Measurements from ENCODE around the gene CKAP2L. TPM values are rescaled to one million over a fixed set of nuclear protein-coding genes. Genes with fewer than 3 reads are reported as not detected.

CKAP2L gene
- total and polyA plus RNA-seq, 10 of the 15 experiments (the other 5 are each of a cell fraction or from before 2014, with no cell fraction given) = 10.5 to 37.4 (median 20.2) TPM

DNA sequence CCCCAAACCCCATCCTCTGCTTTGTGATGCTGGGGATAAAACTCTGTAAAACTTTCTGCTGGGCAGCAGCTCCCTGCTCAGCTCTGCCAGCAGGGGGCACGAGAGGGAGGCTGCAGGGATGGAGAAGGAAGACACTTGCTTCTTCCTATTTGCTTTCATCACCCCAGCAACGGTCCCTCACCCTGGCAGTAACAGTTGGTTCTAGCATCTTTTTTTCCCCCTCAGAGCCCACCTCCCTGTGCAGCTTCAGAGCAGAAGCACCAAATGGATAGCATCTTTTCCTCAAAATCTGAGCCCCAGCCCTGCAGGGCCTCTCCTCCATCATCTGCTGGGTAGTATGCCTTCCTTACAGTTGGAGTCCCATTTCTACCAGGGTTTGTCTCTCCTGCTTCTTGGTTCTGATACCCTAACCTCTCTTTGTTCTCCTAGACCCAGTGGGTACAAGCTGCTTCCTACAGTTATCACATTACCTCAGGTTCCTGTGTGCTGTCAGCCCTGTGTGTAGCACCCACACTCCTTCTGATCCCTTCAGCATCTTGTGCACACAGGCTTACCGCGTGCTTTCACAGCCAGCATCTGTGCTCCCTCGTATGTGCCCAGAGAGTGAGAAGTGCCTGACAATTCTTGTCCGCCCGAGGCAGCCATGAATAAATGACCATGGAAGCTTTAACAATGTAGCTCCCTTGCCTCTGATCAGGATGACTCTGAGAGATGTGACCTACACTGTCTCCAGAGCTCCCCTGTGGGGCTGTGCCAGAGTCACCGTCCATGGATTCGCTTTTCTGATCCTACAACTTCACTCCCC, 14.5 kb downstream of the CKAP2L start:
- DNase-seq (ENCODE audit: low read depth, low spot score) (no peak), ATAC-seq (peak; percentile 95), FAIRE-seq (peak; percentile 97)
- intact Hi-C loops (cut with micrococcal nuclease; ENCODE audit: unreplicated experiment) = loop anchor here (1.0 to 2.0 kb wide), 4 partner anchors 33 to 209 kb away; no protein-coding TSS in a partner anchor
- ChIA-PET CTCF (interaction anchor here (0.6 to 17.7 kb wide), 52 partner anchors 11 to 414 kb away, joined by 3 to 496 read pairs (median 5); partner anchors contain the start of gene CHCHD5), POLR2A (interaction anchor here (0.6 to 2.8 kb wide), 10 partner anchors 12 to 135 kb away, joined by 3 to 15 read pairs (median 3); no protein-coding TSS in a partner anchor), RAD21 (ENCODE audit: unreplicated experiment) (interaction anchor here (0.5 to 10.0 kb wide), 35 partner anchors 10 to 210 kb away, joined by 3 to 281 read pairs (median 5); partner anchors contain the start of genes CHCHD5, IL1A and IL1B), SMC1A (ENCODE audit: uncharacterized antibody, unreplicated experiment) (interaction anchor here (0.6 to 10.4 kb wide), 40 partner anchors 10 to 209 kb away, joined by 3 to 362 read pairs (median 6); partner anchors contain the start of genes IL1A and IL1B)
- BruUV-seq (replicated peaks) = no TSS peak
- H4K20me1 ChIP-seq (ENCODE audit: control insufficient read depth, insufficient read depth) = no peaks in the 10 kb centered on the region
- peaks cover 10 to 34% of the 10 kb centered on the region in 2 experiments for H3K36me3 ChIP-seq (ENCODE audit: control insufficient read depth in 2 of 2, insufficient read depth in 2 of 2, low read length in 1 of 2)
- H3K27ac ChIP-seq (ENCODE audit: control insufficient read depth, insufficient read depth) = no peak overlapping the region
- H3K9me3 ChIP-seq (replicated peaks; ENCODE audit: control insufficient read depth, insufficient read depth, low read length) = no peaks in the 10 kb centered on the region
- peaks cover 3% of the 10 kb centered on the region for H3K79me2 ChIP-seq (ENCODE audit: control insufficient read depth, insufficient read depth, low read length)
- H3K4me1 ChIP-seq (ENCODE audit: control insufficient read depth, insufficient read depth, low read length) = no peaks in the 10 kb centered on the region
- no peak overlapping the region for H3K4me2 ChIP-seq (ENCODE audit: control insufficient read depth, insufficient read depth)
- WGBS (ENCODE audit: insufficient coverage, insufficient replicate concordance, low lambda C conversion rate, missing lambda C conversion rate) = 76% methylated on average over 9 of the region's 9 CpGs
- no peaks in the 10 kb centered on the region for H3K27me3 ChIP-seq (replicated peaks in 1 of 2; ENCODE audit: control insufficient read depth in 2 of 2, insufficient read depth in 2 of 2, low read length in 1 of 2)
- in situ Hi-C loops (cut with MboI) = loop anchor here (5.0 kb wide), 2 partner anchors 127 to 187 kb away; no protein-coding TSS in a partner anchor
- no peak overlapping the region for H3K4me3 ChIP-seq
- no peak overlapping the region for H3K9ac ChIP-seq (ENCODE audit: control insufficient read depth, insufficient read depth, low read length)
- peak overlapping the region; percentile 40 for H2AFZ ChIP-seq (ENCODE audit: control insufficient read depth, low read depth, low read length)
- TF ChIP-seq YY1 (IDR thresholded peaks at IDR 0.05; ENCODE audit: low read depth, low read length) (peak; percentile 79), SIN3A (IDR thresholded peaks at IDR 0.05; ENCODE audit: low read depth, low read length) (0 out of 2 replicates have a peak, but pooled peaks have one; percentile 54), EGR1 (IDR thresholded peaks at IDR 0.05; ENCODE audit: borderline replicate concordance in 1 of 2, low read depth in 2 of 2, low read length in 2 of 2) (0 out of 3 replicates have a peak, but pooled peaks of 1 of the 2 experiments have one; percentile 11), IKZF1 (conservative IDR thresholded peaks at IDR 0.05) (0 out of 2 replicates have a peak, but pooled peaks have one; percentile 17), BHLHE40 (IDR thresholded peaks at IDR 0.05; ENCODE audit: borderline replicate concordance in 1 of 2, low read depth in 2 of 2, low read length in 1 of 2) (0 out of 4 replicates have a peak, but pooled peaks of 1 of the 2 experiments have one; percentile 17), ZNF207 (IDR thresholded peaks at IDR 0.05; ENCODE audit: borderline replicate concordance) (no peak), CREB1 (IDR thresholded peaks at IDR 0.05; ENCODE audit: low read depth) (no peak)
- TF ChIP-seq, protein P1, sequence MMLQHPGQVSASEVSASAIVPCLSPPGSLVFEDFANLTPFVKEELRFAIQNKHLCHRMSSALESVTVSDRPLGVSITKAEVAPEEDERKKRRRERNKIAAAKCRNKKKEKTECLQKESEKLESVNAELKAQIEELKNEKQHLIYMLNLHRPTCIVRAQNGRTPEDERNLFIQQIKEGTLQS (IDR thresholded peaks at IDR 0.05; ENCODE audit: borderline replicate concordance, extremely low read depth, low read depth, low read length) = no peak
- TF ChIP-seq, protein P2, sequence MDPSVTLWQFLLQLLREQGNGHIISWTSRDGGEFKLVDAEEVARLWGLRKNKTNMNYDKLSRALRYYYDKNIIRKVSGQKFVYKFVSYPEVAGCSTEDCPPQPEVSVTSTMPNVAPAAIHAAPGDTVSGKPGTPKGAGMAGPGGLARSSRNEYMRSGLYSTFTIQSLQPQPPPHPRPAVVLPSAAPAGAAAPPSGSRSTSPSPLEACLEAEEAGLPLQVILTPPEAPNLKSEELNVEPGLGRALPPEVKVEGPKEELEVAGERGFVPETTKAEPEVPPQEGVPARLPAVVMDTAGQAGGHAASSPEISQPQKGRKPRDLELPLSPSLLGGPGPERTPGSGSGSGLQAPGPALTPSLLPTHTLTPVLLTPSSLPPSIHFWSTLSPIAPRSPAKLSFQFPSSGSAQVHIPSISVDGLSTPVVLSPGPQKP (IDR thresholded peaks at IDR 0.05; ENCODE audit: low read depth, low read length) = no peak
- TF ChIP-seq, protein P3, sequence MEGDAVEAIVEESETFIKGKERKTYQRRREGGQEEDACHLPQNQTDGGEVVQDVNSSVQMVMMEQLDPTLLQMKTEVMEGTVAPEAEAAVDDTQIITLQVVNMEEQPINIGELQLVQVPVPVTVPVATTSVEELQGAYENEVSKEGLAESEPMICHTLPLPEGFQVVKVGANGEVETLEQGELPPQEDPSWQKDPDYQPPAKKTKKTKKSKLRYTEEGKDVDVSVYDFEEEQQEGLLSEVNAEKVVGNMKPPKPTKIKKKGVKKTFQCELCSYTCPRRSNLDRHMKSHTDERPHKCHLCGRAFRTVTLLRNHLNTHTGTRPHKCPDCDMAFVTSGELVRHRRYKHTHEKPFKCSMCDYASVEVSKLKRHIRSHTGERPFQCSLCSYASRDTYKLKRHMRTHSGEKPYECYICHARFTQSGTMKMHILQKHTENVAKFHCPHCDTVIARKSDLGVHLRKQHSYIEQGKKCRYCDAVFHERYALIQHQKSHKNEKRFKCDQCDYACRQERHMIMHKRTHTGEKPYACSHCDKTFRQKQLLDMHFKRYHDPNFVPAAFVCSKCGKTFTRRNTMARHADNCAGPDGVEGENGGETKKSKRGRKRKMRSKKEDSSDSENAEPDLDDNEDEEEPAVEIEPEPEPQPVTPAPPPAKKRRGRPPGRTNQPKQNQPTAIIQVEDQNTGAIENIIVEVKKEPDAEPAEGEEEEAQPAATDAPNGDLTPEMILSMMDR (IDR thresholded peaks at IDR 0.05 in 2 of 3, conservative IDR thresholded peaks at IDR 0.05 in 1 of 3; ENCODE audit: control insufficient read depth in 2 of 3, extremely low read depth in 1 of 3, insufficient read depth in 1 of 3, low read depth in 3 of 3, low read length in 3 of 3) = peak; percentile 95 to 98 (median 98); a peak in 5 of 6 replicates
- TF ChIP-seq, protein P4, sequence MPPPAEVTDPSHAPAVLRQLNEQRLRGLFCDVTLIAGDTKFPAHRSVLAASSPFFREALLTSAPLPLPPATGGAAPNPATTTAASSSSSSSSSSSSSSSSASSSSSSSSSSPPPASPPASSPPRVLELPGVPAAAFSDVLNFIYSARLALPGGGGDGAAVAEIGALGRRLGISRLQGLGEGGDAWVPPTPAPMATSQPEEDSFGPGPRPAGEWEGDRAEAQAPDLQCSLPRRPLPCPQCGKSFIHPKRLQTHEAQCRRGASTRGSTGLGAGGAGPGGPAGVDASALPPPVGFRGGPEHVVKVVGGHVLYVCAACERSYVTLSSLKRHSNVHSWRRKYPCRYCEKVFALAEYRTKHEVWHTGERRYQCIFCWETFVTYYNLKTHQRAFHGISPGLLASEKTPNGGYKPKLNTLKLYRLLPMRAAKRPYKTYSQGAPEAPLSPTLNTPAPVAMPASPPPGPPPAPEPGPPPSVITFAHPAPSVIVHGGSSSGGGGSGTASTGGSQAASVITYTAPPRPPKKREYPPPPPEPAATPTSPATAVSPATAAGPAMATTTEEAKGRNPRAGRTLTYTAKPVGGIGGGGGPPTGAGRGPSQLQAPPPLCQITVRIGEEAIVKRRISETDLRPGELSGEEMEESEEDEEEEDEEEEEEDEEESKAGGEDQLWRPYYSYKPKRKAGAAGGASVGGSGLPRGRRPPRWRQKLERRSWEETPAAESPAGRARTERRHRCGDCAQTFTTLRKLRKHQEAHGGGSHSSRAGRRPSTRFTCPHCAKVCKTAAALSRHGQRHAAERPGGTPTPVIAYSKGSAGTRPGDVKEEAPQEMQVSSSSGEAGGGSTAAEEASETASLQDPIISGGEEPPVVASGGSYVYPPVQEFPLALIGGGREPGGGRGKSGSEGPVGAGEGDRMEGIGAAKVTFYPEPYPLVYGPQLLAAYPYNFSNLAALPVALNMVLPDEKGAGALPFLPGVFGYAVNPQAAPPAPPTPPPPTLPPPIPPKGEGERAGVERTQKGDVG (CRISPR knock-in tag; IDR thresholded peaks at IDR 0.05) = no peak
